Smooth muscle cell of the umbilical artery (primary cell): Measurements from ENCODE around the gene SEZ6L2. TPM values are rescaled to one million over a fixed set of nuclear protein-coding genes. Genes with fewer than 3 reads are reported as not detected.

Experiments used
- total RNA-seq: library from RNA; depleted of rRNA; stranded (reverse); fragments of >200 nt; gene quantifications from 2 replicates; pipeline ENCODE4 v1.2.3, GENCODE V29; 2014

SEZ6L2 gene
- 18.4 and 37.0 TPM in 2 replicates for total RNA-seq

GRCh38 chr16:29899516-29900101 is at the start of gene SEZ6L2:
TSS of gene SEZ6L2 (minus strand) at chr16:29899550. CDS start at chr16:29899019, 531 bp downstream.

GRCh38 chr16:29925781-29926710 is 26.7 kb upstream of the SEZ6L2 start, which contains the start of gene KCTD13:
TSS of gene KCTD13 (minus strand) at chr16:29926226. CDS start at chr16:29926033, 193 bp downstream.

GRCh38 chr16:29900102-29900887 is 945 bp upstream of the SEZ6L2 start, which contains the start of gene ASPHD1:
TSS of gene ASPHD1 (plus strand) at chr16:29900488. CDS start at chr16:29900972, 484 bp downstream.

GRCh38 chr16:29862884-29863668 is 36.3 kb downstream of the SEZ6L2 start, which contains the start of gene CDIPT:
TSS of gene CDIPT (minus strand) at chr16:29863226. CDS start at chr16:29862857, 369 bp downstream.

Other genes with a start within 250 kb of the SEZ6L2 start
- not detected in 2 replicates for gene SPN, start 236.3 kb downstream of the SEZ6L2 start, total RNA-seq
- gene QPRT, start 220.4 kb downstream of the SEZ6L2 start, total RNA-seq = 31.1 and 57.9 TPM in 2 replicates
- gene C16orf54, start 153.6 kb downstream of the SEZ6L2 start, total RNA-seq = not detected in 2 replicates
- not detected in 2 replicates for gene ZG16, start 121.3 kb downstream of the SEZ6L2 start, total RNA-seq
- gene KIF22, start 108.8 kb downstream of the SEZ6L2 start, total RNA-seq = 9.8 and 33.5 TPM in 2 replicates
- 89.4 and 125 TPM in 2 replicates for gene MAZ, start 93.0 kb downstream of the SEZ6L2 start, total RNA-seq
- 1.2 and 4.4 TPM in 2 replicates for gene PRRT2, start 87.4 kb downstream of the SEZ6L2 start, total RNA-seq
- 16.3 and 18.1 TPM in 2 replicates for gene PAGR1, start 83.4 kb downstream of the SEZ6L2 start, total RNA-seq
- 209 and 363 TPM in 2 replicates for gene MVP, start 79.1 kb downstream of the SEZ6L2 start, total RNA-seq
- gene CDIPT, start 36.3 kb downstream of the SEZ6L2 start, total RNA-seq = 69.5 and 81.7 TPM in 2 replicates
- gene ASPHD1, start 938 bp upstream of the SEZ6L2 start, total RNA-seq = 8.0 and 12.5 TPM in 2 replicates
- 12.5 and 14.3 TPM in 2 replicates for gene KCTD13, start 26.7 kb upstream of the SEZ6L2 start, total RNA-seq
- 63.9 and 76.0 TPM in 2 replicates for gene TMEM219, start 62.5 kb upstream of the SEZ6L2 start, total RNA-seq
- gene TAOK2, start 74.3 kb upstream of the SEZ6L2 start, total RNA-seq = 53.4 and 72.9 TPM in 2 replicates
- 4.8 and 5.0 TPM in 2 replicates for gene HIRIP3, start 96.1 kb upstream of the SEZ6L2 start, total RNA-seq
- 16.9 and 20.3 TPM in 2 replicates for gene INO80E, start 96.7 kb upstream of the SEZ6L2 start, total RNA-seq
- 0.42 TPM in 1 of 2 replicates, not detected in the other for gene DOC2A, start 111.5 kb upstream of the SEZ6L2 start, total RNA-seq
- not detected in 2 replicates for gene C16orf92, start 123.6 kb upstream of the SEZ6L2 start, total RNA-seq
- under 0.01 and 0.09 TPM in 2 replicates for gene TLCD3B, start 131.7 kb upstream of the SEZ6L2 start, total RNA-seq
- gene ALDOA, start 166.2 kb upstream of the SEZ6L2 start, total RNA-seq = 559 and 1,105 TPM in 2 replicates
- 194 and 200 TPM in 2 replicates for gene PPP4C, start 176.4 kb upstream of the SEZ6L2 start, total RNA-seq
- under 0.01 TPM in 1 of 2 replicates, not detected in the other for gene TBX6, start 192.4 kb upstream of the SEZ6L2 start, total RNA-seq
- gene YPEL3, start 196.7 kb upstream of the SEZ6L2 start, total RNA-seq = 5.9 and 6.6 TPM in 2 replicates
- gene GDPD3, start 214.0 kb upstream of the SEZ6L2 start, total RNA-seq = 0.59 and 0.78 TPM in 2 replicates
- 16.9 and 18.7 TPM in 2 replicates for gene MAPK3, start 223.7 kb upstream of the SEZ6L2 start, total RNA-seq